OCI-LY3 (cell line): ENCODE data around the gene BCR.

Experiments used
- H2AFZ ChIP-seq: fragments of 200-600, 300-600 bp; shearing (Covaris generic); 2 replicates; pipeline ENCODE4 v1.6.0; 2014; ENCODE audit warnings: antibody characterized with exemption, low read depth, low read length
- H3K27ac ChIP-seq: fragments of 200-600, 300-600 bp; sonication (generic); 2 replicates; pipeline ENCODE4 v1.5.1; 2014; ENCODE audit warnings: mild to moderate bottlenecking, low read length, moderate library complexity, mixed read lengths
- H3K27me3 ChIP-seq: fragments of 200-600, 300-600 bp; sonication (generic); 2 replicates; pipeline ENCODE4 v1.6.1; 2014; ENCODE audit warnings: low read depth, low read length, mixed read lengths
- H3K36me3 ChIP-seq: fragments of 200-600, 300-600 bp; sonication (generic); replicated peaks from 2 replicates; pipeline ENCODE3; 2014; ENCODE audit warnings: low read depth, low read length, mixed read lengths
- H3K4me1 ChIP-seq: fragments of 300-600, 200-600 bp; sonication (generic); 2 replicates; pipeline ENCODE4 v1.6.1; 2014; ENCODE audit warnings: low read length, mixed read lengths
- H3K4me2 ChIP-seq: fragments of 200-600, 300-600 bp; sonication (generic); 2 replicates; pipeline ENCODE4 v1.6.1; 2014; ENCODE audit warnings: low read length, mixed read lengths
- H3K4me3 ChIP-seq: fragments of 300-600, 200-600 bp; sonication (generic); 2 replicates; pipeline ENCODE4 v1.5.1; 2014; ENCODE audit warnings: antibody characterized with exemption, mild to moderate bottlenecking, low read length, moderate library complexity
- H3K79me2 ChIP-seq: fragments of 300-600, 200-600 bp; shearing (Covaris generic); 2 replicates; pipeline ENCODE4 v1.6.1; 2014; ENCODE audit warnings: mild to moderate bottlenecking, low read length, mixed read lengths
- H3K9ac ChIP-seq: fragments of 300-600, 200-600 bp; shearing (Covaris generic); 2 replicates; pipeline ENCODE4 v1.6.0; 2014; ENCODE audit warnings: mild to moderate bottlenecking, low read length, moderate library complexity
- H3K9me3 ChIP-seq: fragments of 200-600, 300-600 bp; shearing (Covaris generic); 2 replicates; pipeline ENCODE4 v1.6.1; 2014; ENCODE audit warnings: low read length, mixed read lengths; ENCODE audit not compliant: insufficient read depth
- H4K20me1 ChIP-seq: fragments of 200-600, 300-600 bp; sonication (generic); 2 replicates; pipeline ENCODE4 v1.6.1; 2016; ENCODE audit warnings: low read length, mixed read lengths; ENCODE audit not compliant: insufficient read depth
- EZH2phosphoT487 ChIP-seq: fragments of 200-600 bp; shearing (Covaris generic); IDR thresholded peaks from 2 replicates; pipeline ENCODE4 v1.6.1; 2018; ENCODE audit warnings: antibody characterized with exemption, mixed run types, low read depth
- TF ChIP-seq, protein P1 (sequence below): fragments of 200-600, 300-600 bp; sonication (generic); IDR thresholded peaks from 2 replicates; pipeline ENCODE4 v1.5.1; 2014; ENCODE audit warnings: antibody characterized with exemption, low read length, low read depth

The BCR gene

DNA sequence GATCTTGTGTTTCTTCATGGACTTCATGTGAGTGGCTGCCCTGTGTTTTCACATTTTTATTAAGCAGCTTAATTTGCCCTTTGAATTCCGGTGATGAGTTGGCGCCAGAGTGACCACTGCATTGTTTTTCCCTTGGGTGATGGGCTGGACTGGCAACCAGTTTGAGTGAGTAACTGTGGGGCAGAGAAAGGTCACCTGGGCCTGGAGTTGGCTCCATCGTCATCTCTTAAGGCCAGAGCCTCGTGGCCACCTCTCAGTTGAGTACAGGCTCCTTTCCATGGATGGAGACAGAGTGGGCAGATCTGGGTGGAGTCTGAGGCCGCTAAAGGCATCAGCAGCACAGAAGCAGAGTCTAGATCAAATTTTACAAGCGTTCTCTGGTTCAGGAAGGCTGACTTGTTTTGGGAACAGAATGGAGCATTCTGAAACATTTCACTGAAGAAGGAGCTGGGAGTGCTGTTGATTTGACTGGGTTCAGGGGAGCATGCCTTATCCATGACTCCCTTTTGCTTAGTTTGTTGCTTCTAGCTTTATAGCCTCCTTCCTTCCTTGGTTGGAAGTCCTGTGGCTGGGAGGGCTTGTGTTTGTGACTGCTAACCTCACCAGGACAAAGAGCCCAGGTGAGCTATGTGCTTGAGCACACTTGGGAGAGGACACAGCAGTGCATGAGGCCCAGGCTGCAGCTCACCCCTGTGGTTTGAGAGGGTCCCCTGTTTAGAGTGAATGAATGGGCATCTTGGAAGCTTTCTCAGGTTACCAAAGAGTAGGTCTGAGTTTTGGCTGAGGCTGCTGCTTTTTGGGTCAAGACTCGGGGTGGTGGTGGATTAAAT, 7.8 kb downstream of the BCR start:
- H3K79me2 ChIP-seq, result no peaks in the 10 kb centered on the region
- H3K9ac ChIP-seq, result no peak overlapping the region
- H4K20me1 ChIP-seq, result no peaks in the 10 kb centered on the region
- H3K27ac ChIP-seq, result no peak overlapping the region
- H3K4me1 ChIP-seq, result no peaks in the 10 kb centered on the region; the same call in 1 of the 2 replicates
- no peak for TF ChIP-seq EZH2phosphoT487
- TF ChIP-seq, protein P1, sequence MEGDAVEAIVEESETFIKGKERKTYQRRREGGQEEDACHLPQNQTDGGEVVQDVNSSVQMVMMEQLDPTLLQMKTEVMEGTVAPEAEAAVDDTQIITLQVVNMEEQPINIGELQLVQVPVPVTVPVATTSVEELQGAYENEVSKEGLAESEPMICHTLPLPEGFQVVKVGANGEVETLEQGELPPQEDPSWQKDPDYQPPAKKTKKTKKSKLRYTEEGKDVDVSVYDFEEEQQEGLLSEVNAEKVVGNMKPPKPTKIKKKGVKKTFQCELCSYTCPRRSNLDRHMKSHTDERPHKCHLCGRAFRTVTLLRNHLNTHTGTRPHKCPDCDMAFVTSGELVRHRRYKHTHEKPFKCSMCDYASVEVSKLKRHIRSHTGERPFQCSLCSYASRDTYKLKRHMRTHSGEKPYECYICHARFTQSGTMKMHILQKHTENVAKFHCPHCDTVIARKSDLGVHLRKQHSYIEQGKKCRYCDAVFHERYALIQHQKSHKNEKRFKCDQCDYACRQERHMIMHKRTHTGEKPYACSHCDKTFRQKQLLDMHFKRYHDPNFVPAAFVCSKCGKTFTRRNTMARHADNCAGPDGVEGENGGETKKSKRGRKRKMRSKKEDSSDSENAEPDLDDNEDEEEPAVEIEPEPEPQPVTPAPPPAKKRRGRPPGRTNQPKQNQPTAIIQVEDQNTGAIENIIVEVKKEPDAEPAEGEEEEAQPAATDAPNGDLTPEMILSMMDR, result no peak
- H3K9me3 ChIP-seq, result no peaks in the 10 kb centered on the region
- no peaks in the 10 kb centered on the region for H3K36me3 ChIP-seq
- H3K27me3 ChIP-seq, result no peaks in the 10 kb centered on the region
- H3K4me3 ChIP-seq, result no peak overlapping the region
- H2AFZ ChIP-seq, result no peak overlapping the region
- H3K4me2 ChIP-seq, result no peak overlapping the region

DNA sequence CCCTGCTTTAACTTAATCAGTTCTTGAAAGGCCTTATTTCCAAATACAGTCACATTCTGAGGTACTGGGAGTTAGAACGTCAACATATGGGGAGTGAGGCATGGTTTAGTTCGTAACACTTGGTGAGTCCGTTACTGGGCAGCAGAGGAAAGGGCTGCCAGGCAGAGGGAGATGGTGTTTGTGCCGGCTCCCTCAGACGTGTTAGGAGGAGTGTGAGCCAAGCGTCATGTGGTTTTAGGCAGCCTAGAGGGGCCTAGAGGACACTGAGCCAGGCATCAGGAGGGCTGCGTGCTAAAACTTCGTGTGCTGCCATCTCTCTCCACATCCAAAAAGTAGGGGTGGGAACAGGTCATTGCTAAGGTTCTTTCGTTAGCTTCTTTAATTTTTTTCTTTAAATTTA, 10.2 kb downstream of the BCR start:
- Histone ChIP-seq H3K36me3 (no peaks in the 10 kb centered on the region), H3K27me3 (no peaks in the 10 kb centered on the region), H3K79me2 (no peaks in the 10 kb centered on the region), H2AFZ (no peak overlapping the region), H3K9me3 (no peaks in the 10 kb centered on the region), H3K27ac (no peak overlapping the region), H3K4me2 (no peak overlapping the region), H4K20me1 (no peaks in the 10 kb centered on the region), H3K4me1 (no peaks in the 10 kb centered on the region), H3K4me3 (no peak overlapping the region), H3K9ac (no peak overlapping the region)
- TF ChIP-seq, protein P1, result no peak
- TF ChIP-seq EZH2phosphoT487, result no peak

DNA sequence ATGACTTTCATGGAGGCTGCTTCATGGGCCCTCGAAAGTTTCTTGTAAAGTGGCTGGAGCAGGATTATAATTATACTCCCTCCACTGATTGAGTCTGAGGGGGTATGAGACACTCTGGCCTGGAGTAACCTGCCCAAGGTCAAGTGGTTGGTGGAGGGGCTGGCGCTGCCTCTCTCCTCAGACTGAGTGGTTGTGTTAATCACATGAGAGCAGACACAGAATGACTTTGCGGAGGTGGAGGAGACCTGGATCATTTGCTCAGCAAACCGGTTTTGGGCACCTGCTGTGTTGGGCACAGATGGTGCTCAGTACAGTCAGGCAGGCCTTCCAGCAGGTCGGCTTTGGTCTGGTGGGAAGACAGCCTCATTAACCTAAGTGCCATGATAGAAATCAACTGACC, 11.8 kb downstream of the BCR start:
- Histone ChIP-seq H3K27me3 (no peaks in the 10 kb centered on the region), H3K27ac (no peak overlapping the region), H3K4me3 (no peak overlapping the region), H3K9me3 (no peaks in the 10 kb centered on the region), H3K36me3 (no peaks in the 10 kb centered on the region), H3K9ac (no peak overlapping the region), H3K4me2 (no peak overlapping the region), H2AFZ (no peak overlapping the region), H3K4me1 (no peaks in the 10 kb centered on the region), H4K20me1 (no peaks in the 10 kb centered on the region), H3K79me2 (no peaks in the 10 kb centered on the region)
- TF ChIP-seq EZH2phosphoT487, result no peak
- TF ChIP-seq, protein P1, result no peak

DNA sequence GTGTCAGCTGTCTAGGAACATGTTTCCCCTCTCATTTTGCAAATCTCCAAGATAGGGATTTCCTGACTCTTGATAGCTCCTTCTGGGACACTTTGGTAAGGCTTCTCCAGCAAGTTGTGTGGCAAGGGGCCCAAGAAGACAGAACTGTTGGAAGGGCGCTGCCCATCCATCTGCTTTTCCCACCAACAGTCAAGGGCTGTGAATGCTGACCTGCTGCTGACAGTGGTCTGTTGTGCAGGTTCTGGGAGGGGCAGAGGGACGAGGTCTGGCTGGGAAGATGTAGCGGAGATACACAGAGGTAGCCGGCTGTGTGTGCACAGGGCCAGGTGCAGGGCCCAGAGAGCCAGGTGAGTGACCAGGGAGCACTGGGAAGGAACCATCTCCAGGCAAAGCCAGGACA, 12.2 kb downstream of the BCR start:
- H3K4me3 ChIP-seq, result no peak overlapping the region

More for the DNA sequence above, 12.2 kb downstream of the BCR start:
- Histone ChIP-seq H4K20me1 (no peaks in the 10 kb centered on the region), H3K79me2 (no peaks in the 10 kb centered on the region), H3K4me2 (no peak overlapping the region), H3K9me3 (no peaks in the 10 kb centered on the region), H3K27me3 (no peaks in the 10 kb centered on the region), H3K27ac (no peak overlapping the region), H3K4me1 (no peaks in the 10 kb centered on the region), H3K9ac (no peak overlapping the region), H3K36me3 (no peaks in the 10 kb centered on the region), H2AFZ (no peak overlapping the region)
- TF ChIP-seq, protein P1, result no peak
- TF ChIP-seq EZH2phosphoT487, result no peak
